Measurements from ENCODE around the gene TEP1.

GRCh38 chr14:20383636-20384035, 29.7 kb downstream of the TEP1 start:
- TF ChIP-seq CTCF (IDR thresholded peaks at IDR 0.05), result no peak
- TF ChIP-seq ZFX (IDR thresholded peaks at IDR 0.05; ENCODE audit: borderline replicate concordance), result no peak
